GM19455 (cell line): Measurements from ENCODE around the gene NYNRIN.

Experiments used
- ATAC-seq: cut with Tn5 transposase; IDR thresholded peaks from one replicate; pipeline ENCODE4 v1.9.1; 2021; ENCODE audit not compliant: unreplicated experiment

The NYNRIN gene

DNA sequence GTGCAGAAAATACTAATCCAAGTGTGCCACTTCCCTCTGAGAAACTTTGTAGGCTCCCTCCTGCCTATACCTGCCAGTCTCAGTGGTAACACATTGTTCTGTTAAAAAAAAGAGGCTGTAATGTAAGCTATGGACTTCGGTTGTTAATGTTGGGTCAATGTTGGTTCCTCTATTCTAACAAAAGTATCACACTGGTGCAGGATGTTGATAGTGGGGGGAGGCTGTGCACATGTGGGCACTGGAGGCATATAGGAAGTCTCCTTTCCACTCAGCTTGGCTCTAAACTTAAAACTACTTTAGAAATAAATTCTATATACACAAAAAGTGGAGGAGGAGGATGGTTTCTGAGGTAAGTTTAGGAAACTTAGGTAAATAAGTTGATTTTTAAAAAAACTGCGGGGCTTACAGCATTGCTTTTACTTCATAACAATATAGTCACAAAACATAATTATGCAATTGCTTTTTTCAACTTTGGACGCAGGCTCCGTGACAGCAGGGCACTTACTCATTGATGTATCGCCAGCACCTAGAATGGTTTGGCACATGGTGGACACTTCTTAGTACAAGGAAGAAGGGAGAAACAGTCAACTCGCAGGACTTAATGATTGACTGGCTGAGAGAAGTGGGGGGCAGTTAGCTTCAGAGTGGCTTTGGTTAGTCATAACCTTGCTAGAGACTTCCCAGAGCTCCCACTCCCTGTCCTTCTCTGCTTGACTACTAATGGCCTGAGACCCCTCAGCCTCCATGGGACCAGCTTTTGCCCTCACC, 7.9 kb upstream of the NYNRIN start:
- no peak for ATAC-seq

GRCh38 chr14:24392325-24393091, 6.3 kb upstream of the NYNRIN start:
- ATAC-seq, result no peak

DNA sequence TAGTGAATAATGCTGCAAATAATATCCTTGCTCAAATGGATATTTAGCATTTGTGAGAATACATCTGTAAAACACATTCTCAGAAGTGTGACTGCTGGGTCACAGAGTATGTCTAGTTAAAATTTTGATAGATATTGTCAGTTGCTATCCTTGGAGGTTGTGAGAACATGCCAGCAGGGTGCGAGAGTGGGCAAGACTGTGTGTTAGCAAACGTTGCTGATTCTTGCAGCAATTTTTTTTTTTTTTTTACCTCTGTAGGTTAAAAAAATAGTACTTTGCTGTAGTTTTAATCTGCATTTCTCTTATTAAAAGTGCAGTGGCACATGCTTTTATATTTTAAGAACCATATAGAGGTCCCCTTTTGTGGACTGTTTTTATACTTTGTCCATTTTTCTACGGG, 4.5 kb upstream of the NYNRIN start:
- no peak for ATAC-seq

DNA sequence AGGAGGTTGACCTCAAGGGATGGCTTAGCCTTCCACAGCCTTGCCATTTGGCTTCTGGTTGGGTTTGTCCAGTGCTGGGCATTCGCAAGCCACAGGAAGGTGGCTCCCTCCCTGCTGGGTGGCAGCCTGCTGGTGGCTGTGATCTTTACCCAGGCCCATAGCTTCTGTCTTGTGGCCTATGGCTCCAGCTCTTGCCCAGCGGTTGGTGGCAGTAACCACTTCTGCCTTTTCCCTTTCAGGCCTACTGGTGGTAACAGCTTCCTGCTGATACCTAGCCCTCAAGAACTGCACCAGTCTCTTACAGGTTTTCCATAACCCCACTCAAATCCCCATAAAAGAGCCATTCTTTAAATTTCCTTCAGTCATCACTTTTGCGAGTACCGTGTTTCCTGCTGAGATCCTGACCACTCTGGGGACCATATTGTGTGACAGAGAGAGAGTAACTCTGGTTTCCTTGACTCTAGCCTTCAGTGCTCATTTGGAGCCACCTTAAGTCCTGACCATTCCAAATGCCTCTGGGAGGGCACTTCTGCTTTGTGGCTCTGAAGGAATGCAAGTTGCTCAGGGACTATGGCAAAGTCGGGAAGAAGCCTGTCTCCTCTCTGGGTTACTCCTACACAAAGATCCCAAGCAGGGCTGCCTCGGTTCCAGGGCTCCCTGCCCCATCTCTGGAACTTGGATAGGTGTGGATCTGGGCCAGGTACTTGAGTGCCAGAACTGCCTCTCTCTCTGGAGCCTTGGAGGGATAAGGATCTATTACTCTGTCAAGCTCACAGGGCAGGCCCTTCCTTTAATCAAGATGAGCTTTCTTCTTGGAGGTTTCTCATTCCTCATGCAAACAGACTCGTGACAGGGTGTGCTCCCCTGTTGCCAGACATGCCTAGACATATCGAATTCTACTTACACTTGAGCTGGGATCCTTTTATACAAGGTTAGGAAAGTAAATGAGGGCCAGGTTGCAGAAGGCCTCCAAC, 2.9 kb upstream of the NYNRIN start:
- ATAC-seq, result no peak

DNA sequence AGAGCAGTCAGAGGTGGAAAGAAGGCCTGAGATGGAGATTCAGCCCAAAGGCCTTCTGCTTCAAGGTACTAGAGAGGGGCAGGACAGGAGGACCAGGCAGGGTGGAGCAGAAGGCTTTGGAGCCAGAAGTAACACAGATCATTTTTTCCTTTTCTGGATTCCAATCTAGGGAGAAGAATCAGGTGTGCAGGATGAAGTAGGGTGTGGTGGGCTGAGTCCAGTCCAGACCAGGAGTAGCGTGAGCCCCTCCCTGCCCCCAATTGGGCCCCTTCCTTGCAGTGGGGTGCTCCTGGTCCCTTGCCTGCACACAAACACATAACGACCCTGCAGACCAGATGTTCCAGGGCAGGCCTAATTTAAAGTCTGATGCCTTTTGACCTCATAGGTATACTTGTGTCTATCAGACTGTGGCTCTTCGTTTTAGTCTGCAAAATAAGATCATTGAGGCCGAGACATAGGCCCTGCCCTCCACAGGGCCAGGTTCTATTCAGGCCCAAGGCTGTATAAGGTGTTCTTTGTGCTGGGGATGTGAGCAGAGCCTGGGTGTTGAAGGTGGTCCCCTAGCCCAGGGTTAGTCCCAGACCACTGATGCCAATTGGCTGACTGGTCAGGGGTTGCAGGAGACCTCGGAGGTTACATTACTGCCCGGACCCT, 1.0 kb upstream of the NYNRIN start:
- no peak for ATAC-seq

DNA sequence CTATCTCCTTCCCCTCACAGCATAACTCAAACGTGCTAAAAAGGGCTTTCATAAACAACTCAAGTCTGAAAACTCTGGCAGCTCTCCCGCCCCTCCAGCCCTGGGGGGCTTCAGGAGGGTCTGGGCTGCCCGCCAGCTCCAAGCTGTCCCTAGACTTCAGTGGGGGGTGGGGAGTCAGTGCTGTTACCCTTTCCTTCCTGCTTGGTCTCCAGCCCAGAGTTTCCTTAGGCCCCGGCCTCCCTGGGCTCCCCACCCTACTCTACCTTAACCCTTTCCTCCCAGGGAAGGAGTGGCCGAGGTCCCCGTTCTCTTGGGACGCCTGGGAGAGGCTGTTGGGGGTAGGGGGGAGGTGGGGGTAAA, 530 bp upstream of the NYNRIN start:
- no peak for ATAC-seq

GRCh38 chr14:24399447-24399822, 632 bp downstream of the NYNRIN start:
- no peak for ATAC-seq

GRCh38 chr14:24399999-24400718, 1.4 kb downstream of the NYNRIN start:
- ATAC-seq, result no peak

GRCh38 chr14:24401810-24402702, 3.3 kb downstream of the NYNRIN start:
- no peak for ATAC-seq

GRCh38 chr14:24403294-24403998, 4.6 kb downstream of the NYNRIN start:
- ATAC-seq, result no peak

- ATAC-seq, result no peak
Measured at GRCh38 chr14:24404814-24405213, 6.0 kb downstream of the NYNRIN start.

DNA sequence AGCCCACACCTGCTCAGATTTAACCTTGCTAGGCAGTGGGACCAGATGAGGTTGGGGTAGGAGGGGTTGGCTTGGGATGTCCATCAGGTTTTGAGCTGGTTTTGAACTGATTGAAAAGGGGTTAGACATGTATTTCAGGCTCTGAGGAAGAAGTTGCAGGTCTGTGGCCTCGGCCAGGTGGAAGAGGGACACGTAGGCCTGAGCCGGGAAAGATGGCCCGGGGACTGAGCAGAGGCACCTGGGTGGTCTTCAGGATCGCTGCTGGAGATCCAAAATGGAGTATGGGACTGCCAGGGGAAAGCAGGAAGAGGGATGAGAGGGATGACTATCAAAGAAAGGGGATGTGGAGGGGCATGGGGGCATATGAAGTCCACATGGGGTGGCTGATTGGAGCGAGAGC, 7.6 kb downstream of the NYNRIN start:
- ATAC-seq, result no peak

- no peak for ATAC-seq
Measured at GRCh38 chr14:24407608-24408325, 9.0 kb downstream of the NYNRIN start.

GRCh38 chr14:24408764-24409163, 10.0 kb downstream of the NYNRIN start:
- ATAC-seq, result no peak

DNA sequence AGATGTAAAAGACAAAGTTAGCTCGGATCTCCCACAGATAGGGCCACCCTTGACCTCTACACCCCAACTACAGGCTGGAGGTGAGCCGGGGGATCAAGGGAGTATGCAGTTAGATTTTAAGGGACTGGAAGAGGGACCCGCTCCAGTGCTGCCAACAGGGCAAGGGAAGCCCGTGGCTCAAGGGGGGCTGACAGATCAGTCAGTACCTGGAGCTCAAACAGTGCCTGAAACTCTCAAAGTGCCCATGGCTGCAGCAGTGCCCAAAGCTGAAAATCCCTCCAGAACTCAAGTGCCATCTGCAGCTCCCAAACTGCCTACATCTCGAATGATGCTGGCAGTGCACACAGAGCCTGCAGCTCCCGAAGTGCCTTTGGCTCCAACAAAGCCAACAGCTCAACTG, 10.4 kb downstream of the NYNRIN start:
- no peak for ATAC-seq

GRCh38 chr14:24409956-24410355, 11.2 kb downstream of the NYNRIN start:
- ATAC-seq, result no peak

- ATAC-seq, result no peak
Measured at GRCh38 chr14:24411443-24412389, 12.9 kb downstream of the NYNRIN start.
